Lung (tissue), 12 donors: Measurements from ENCODE around the gene BRMS1. TPM values are rescaled to one million over a fixed set of nuclear protein-coding genes. Genes with fewer than 3 reads are reported as not detected.

ENCODE experiments used
- ATAC-seq: fragments of 200-7000 bp; cut with Tn5 transposase; one replicate; pipeline ENCODE4 v1.9.1; 2020; ENCODE audit warnings: moderate number of reproducible peaks; ENCODE audit not compliant: insufficient read depth, low FRiP score
- DNase-seq, 3 donors: peaks; one replicate each; pipeline ENCODE4 v3.0.0-alpha.2; 2013 to 2017
- H3K27ac ChIP-seq, 2 donors: one replicate each; pipeline ENCODE4 v1.5.1; 2013; ENCODE audit warnings: mild to moderate bottlenecking in 2 of 2, moderate library complexity in 2 of 2, control low read depth in 1 of 2, inconsistent platforms in 1 of 2, low read depth in 1 of 2, low read length in 1 of 2
- H3K27me3 ChIP-seq, 3 donors: one replicate each; pipeline ENCODE4 v1.5.1; 2013; ENCODE audit warnings: low read length in 2 of 3; ENCODE audit not compliant: control insufficient read depth in 3 of 3, insufficient read depth in 3 of 3
- H3K36me3 ChIP-seq, 4 donors: one replicate each; pipeline ENCODE4 v1.5.1; 2013; ENCODE audit warnings: low read length in 4 of 4, mild to moderate bottlenecking in 1 of 4, moderate library complexity in 1 of 4; ENCODE audit not compliant: control insufficient read depth in 4 of 4, insufficient read depth in 4 of 4
- H3K4me1 ChIP-seq, 5 donors: one replicate each; pipeline ENCODE4 v1.5.1; 2013; ENCODE audit warnings: low read length in 5 of 5, mild to moderate bottlenecking in 2 of 5, moderate library complexity in 1 of 5; ENCODE audit not compliant: control insufficient read depth in 5 of 5, insufficient read depth in 5 of 5
- H3K4me3 ChIP-seq: one replicate; pipeline ENCODE4 v1.5.1; 2013; ENCODE audit warnings: mild to moderate bottlenecking, control low read depth, moderate library complexity
- H3K9ac ChIP-seq, 2 donors: one replicate each; pipeline ENCODE4 v1.5.1; 2013; ENCODE audit warnings: low read length in 2 of 2, control low read depth in 1 of 2; ENCODE audit not compliant: insufficient read depth in 1 of 2
- H3K9me3 ChIP-seq, 4 donors: one replicate each; pipeline ENCODE4 v1.5.1; 2013; ENCODE audit warnings: low read length in 3 of 4, mild to moderate bottlenecking in 1 of 4, moderate library complexity in 1 of 4; ENCODE audit not compliant: control insufficient read depth in 4 of 4, insufficient read depth in 3 of 4
- WGBS, 2 donors: extraction: QIAGEN DNeasy Blood & Tissue Kit; methylation state at CpG; one replicate each; pipeline ENCODE4 v1.1.7; 2013; 5-methylcytosine and 5-hydroxymethylcytosine counted together
- polyA plus RNA-seq, 2 donors: library from polyadenylated mRNA; stranded (reverse); fragments of 200-250 nt; gene quantifications; one replicate each; pipeline ENCODE4 v1.2.1, GENCODE V29; 2013
- total RNA-seq, 2 donors: library from RNA; depleted of rRNA in 1 of 2; stranded (reverse); fragments of >200 nt in 1 of 2; gene quantifications; one replicate each; pipeline ENCODE4 v1.2.1, GENCODE V29; 2014 to 2021
- TF ChIP-seq, protein P1 (sequence below): IDR thresholded peaks from 2 replicates; pipeline ENCODE4 v1.5.1; 2012; ENCODE audit warnings: mild to moderate bottlenecking; ENCODE audit errors: control extremely low read depth, extremely low read depth
- donor health status: control.
- donor health status: control.
- donor health status: Bipolar disorder and iron deficiency.
- donor health status: healthy.
- donor health status: DM: yes; HTN: yes; CAD: no.

The BRMS1 gene
- total and polyA plus RNA-seq, 4 donors = 23.7 to 88.7 (median 49.2) TPM

DNA sequence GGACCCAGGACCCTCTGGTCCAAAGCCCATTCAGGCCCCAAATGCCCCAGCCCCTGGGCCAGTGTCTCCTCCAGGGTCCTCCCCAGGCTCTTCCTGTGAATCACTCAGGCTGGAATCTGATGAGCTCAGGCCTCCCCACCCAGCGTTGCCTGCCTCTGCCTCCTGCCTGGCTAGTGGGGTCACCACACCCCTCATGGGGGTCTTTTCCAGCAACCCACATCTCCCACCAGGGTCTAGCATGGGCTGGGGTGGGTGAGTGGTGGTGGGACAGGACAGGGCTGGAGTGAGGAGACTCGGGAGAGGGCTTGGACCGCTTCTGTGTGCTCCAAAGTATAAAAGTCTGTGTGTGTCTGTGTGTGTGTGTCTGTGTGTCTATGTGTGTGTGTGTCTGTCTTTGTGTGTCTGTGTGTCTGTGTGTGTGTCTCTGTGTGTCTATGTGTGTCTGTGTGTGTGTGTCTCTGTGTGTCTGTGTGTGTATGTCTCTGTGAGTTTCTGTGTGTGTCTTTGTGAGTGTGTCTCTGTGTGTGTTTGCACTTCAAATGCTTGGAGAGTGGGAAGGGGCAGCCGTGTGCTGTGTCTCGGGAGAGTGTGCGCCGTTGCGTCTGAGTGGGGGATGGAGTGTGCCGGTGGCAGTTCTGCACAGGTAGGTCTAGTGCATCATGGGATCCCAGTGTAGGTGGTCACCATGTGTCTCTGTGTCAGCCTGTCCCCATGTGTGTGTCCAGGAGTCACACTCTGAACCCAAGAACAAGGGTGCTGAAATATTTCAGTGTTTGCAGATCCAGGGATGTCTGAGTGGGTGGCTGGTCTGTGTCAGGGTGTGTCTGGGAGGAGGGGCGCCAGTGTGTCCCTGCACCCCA, 17.5 kb downstream of the BRMS1 start:
- ATAC-seq (no peak), DNase-seq (peak in 1 of 3 donors; percentile 41)
- Histone ChIP-seq H3K4me1 (peaks cover 2 to 48% (median 22%) of the 10 kb centered on the region in 5 donors), H3K27ac (peak overlapping the region in 1 of 2 donors; percentile 20), H3K4me3 (no peak overlapping the region), H3K9me3 (peaks cover 0 to 1% (median 0%) of the 10 kb centered on the region in 4 donors), H3K9ac (no peak overlapping the region), H3K27me3 (no peaks in the 10 kb centered on the region), H3K36me3 (peaks cover 0 to 7% (median 0%) of the 10 kb centered on the region in 4 donors)
- TF ChIP-seq, protein P1, sequence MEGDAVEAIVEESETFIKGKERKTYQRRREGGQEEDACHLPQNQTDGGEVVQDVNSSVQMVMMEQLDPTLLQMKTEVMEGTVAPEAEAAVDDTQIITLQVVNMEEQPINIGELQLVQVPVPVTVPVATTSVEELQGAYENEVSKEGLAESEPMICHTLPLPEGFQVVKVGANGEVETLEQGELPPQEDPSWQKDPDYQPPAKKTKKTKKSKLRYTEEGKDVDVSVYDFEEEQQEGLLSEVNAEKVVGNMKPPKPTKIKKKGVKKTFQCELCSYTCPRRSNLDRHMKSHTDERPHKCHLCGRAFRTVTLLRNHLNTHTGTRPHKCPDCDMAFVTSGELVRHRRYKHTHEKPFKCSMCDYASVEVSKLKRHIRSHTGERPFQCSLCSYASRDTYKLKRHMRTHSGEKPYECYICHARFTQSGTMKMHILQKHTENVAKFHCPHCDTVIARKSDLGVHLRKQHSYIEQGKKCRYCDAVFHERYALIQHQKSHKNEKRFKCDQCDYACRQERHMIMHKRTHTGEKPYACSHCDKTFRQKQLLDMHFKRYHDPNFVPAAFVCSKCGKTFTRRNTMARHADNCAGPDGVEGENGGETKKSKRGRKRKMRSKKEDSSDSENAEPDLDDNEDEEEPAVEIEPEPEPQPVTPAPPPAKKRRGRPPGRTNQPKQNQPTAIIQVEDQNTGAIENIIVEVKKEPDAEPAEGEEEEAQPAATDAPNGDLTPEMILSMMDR = no peak
- 78 to 93% methylated on average over 10 of the region's 10 CpGs for WGBS, 2 donors

DNA sequence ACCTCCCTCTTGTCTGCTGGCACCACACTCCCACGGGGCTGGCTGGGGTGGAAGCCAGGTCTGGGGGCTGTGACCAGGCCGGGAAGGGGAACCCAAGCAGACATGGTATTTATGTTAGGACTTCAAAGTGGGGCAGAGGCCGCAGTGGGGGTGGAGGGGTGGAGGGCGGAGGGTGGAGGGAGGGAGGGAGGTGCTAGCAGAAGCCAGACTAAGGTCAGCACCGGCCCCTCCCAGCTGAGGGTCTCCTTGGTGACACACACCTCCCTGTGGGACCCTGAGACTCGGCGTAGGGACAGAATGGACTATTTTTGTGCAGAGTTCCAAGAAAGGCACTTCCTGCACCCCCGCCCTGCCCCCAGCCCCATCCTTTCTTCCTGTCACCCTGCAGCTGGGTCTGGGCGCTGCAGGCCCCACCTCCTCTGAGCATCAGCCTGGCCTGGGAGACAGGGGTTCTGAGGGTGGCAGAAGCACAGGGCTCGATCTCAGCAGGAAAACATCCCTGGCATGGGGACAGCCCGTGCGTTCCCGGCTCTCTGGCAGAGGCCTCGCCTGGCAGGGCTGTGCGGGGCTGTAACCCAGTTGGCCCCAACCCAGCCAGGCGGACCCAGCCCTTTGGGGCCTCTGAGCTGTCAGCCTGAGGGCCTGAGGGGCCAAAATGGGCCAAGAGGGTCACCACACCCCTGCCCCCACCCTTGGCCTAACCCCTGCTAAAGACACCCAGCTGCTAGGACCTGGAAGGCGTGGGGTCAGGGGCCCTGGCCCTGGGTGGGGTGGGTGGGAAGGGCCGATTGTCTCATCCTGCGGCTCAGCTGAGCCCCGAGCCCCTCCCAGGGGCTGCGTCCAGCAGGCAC, 18.4 kb downstream of the BRMS1 start:
- H3K36me3 ChIP-seq = peaks cover 0 to under 1% (median 0%) of the 10 kb centered on the region in 4 donors
- H3K9ac ChIP-seq = no peak overlapping the region
- DNase-seq (peak; percentile 71 to 82 (median 77)), ATAC-seq (no peak)
- H3K4me3 ChIP-seq = no peak overlapping the region
- TF ChIP-seq, protein P1 = no peak
- peak overlapping the region in 1 of 2 donors; percentile 16 for H3K27ac ChIP-seq
- no peaks in the 10 kb centered on the region for H3K27me3 ChIP-seq
- WGBS, 2 donors = 49 to 61% methylated on average over 17 to 21 of the region's 21 CpGs
- H3K4me1 ChIP-seq = peaks cover 2 to 48% (median 22%) of the 10 kb centered on the region in 5 donors
- H3K9me3 ChIP-seq = no peaks in the 10 kb centered on the region

DNA sequence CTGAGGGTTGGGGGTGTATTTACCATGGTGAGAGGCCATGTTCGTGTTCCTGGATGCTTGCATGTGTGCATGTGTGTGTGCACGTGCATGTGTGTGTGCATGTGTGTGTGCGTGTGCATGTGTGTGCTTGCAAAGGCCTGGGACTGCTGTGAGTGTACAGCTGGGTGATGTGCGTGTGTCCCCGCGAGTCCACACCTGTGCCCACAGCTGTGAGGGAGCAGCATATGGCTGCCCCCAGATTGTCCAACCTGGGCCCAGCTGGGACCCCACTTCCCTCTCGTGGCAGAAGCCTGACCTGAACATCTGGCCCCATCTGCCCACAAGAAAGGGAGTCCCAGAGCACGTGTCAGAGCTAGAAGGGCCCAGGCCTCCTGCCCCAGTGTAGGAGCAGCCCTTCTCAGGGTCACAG, 19.6 kb downstream of the BRMS1 start:
- Histone ChIP-seq H3K9me3 (no peaks in the 10 kb centered on the region), H3K9ac (no peak overlapping the region), H3K4me3 (no peak overlapping the region), H3K4me1 (peaks cover 2 to 48% (median 22%) of the 10 kb centered on the region in 5 donors), H3K27ac (peak overlapping the region in 1 of 2 donors; percentile 10), H3K36me3 (no peaks in the 10 kb centered on the region), H3K27me3 (no peaks in the 10 kb centered on the region)
- WGBS, 2 donors = 65 to 78% methylated on average over 8 of the region's 8 CpGs
- ATAC-seq = no peak
- TF ChIP-seq, protein P1 = no peak
- peak in 2 of 3 donors; percentile 18 to 31 for DNase-seq
